ENCODE results near the gene OR13C8.

The OR13C8 gene

DNA sequence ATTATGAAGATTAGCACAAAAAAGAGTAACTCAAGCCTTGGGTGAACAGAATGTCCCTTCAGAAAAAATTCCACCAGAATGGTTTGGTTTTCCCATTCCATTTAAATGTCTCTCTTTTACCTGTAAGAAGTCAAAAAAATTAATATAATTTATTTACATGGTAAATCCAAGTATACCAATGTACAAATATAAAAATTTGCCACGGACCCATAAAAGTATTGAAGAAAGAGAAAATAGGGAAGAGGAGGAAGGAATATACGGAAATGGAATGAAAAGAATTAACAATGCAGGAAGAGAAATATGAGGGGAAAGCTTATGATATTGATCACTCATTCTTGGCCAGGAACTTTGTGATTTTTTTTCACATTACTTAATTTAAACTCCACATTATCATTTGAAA is 49.1 kb downstream of the OR13C8 start, which contains the start of gene OR13C9:
OR13C9 (minus strand) TSS at position 101 of the 400 bp plus-strand sequence; CDS start at position 101, 0 bp downstream.
- H3K23ac ChIP-seq (ENCODE audit: low read depth, low read length, poor library complexity), result no peak within 1 kb of the TSS
- no peak within 1 kb of the TSS for H3K4me2 ChIP-seq (ENCODE audit: insufficient read depth, low read length, poor library complexity, severe bottlenecking)
- no peak within 1 kb of the TSS for H2BK5ac ChIP-seq (ENCODE audit: low read length)
- no peak within 1 kb of the TSS for H3K4ac ChIP-seq (ENCODE audit: low read length)
- no peaks in the 10 kb centered on the region for H3K36me3 ChIP-seq (replicated peaks in 1 of 2; ENCODE audit: control insufficient read depth in 2 of 2, insufficient read depth in 2 of 2, low read length in 2 of 2)
- no peaks in the 10 kb centered on the region for H3K4me1 ChIP-seq (ENCODE audit: control insufficient read depth in 2 of 2, insufficient read depth in 1 of 2, low read depth in 1 of 2, low read length in 2 of 2)
- H3K27ac ChIP-seq (replicated peaks; ENCODE audit: low read length), result no peak within 1 kb of the TSS
- DNase-seq (ENCODE audit: low spot score), result no peak
- 100% methylated on average over 1 of the region's 2 CpGs; no CpG with 5 or more reads in 1 of the 2 donors for WGBS, 2 donors (ENCODE audit: extremely low coverage in 2 of 2, insufficient read length in 2 of 2, insufficient replicate concordance in 1 of 2)
- no peak within 1 kb of the TSS for H3K9ac ChIP-seq (ENCODE audit: low read depth, low read length, poor library complexity)
- no peaks in the 10 kb centered on the region for H3K9me3 ChIP-seq (replicated peaks in 1 of 2; ENCODE audit: control insufficient read depth in 2 of 2, insufficient read depth in 1 of 2, low read depth in 1 of 2, low read length in 2 of 2)
- H2BK15ac ChIP-seq (ENCODE audit: low read length), result no peak within 1 kb of the TSS
- H2AK5ac ChIP-seq (ENCODE audit: low read depth, low read length), result no peak within 1 kb of the TSS
- no peak within 1 kb of the TSS for H3K18ac ChIP-seq (ENCODE audit: low read length)
- no peak within 1 kb of the TSS for H2AFZ ChIP-seq (ENCODE audit: low read length)
- no peaks in the 10 kb centered on the region for H3K79me1 ChIP-seq (ENCODE audit: low read depth, low read length)
- H2BK120ac ChIP-seq (ENCODE audit: low read depth, low read length), result no peak within 1 kb of the TSS
- H3K14ac ChIP-seq (ENCODE audit: low read length), result no peak within 1 kb of the TSS
- no peak within 1 kb of the TSS for H4K91ac ChIP-seq (ENCODE audit: low read depth, low read length, poor library complexity)
- H3K4me3 ChIP-seq (ENCODE audit: low read length in 2 of 2), result no peak within 1 kb of the TSS
- no peak within 1 kb of the TSS for H4K8ac ChIP-seq (ENCODE audit: low read depth, low read length)
- H2BK12ac ChIP-seq (ENCODE audit: low read length), result no peak within 1 kb of the TSS
- H3K27me3 ChIP-seq (ENCODE audit: control insufficient read depth in 3 of 3, insufficient read depth in 3 of 3, low read depth in 1 of 3, low read length in 3 of 3), result no peaks in the 10 kb centered on the region

All from neuronal stem cell (in vitro differentiated cells).